HG03280 (cell line): ENCODE results near the gene HOXD1.

Experiments
- ATAC-seq: cut with Tn5 transposase; IDR thresholded peaks from one replicate; pipeline ENCODE4 v1.9.1; 2021; ENCODE audit warnings: mild to moderate bottlenecking, moderate library complexity; ENCODE audit not compliant: unreplicated experiment

HOXD1 gene

GRCh38 chr2:176234940-176235339, 46.5 kb downstream of the HOXD1 start:
- no peak for ATAC-seq

GRCh38 chr2:176237456-176237855, 49.0 kb downstream of the HOXD1 start:
- no peak for ATAC-seq

- ATAC-seq: no peak
These were observed 50.6 kb downstream of the HOXD1 start for GRCh38 chr2:176239031-176239430.

- ATAC-seq: no peak
These were observed 51.8 kb downstream of the HOXD1 start for GRCh38 chr2:176240301-176240700.
